ENCODE results near the gene KCTD10. TPM values are rescaled to one million over a fixed set of nuclear protein-coding genes. Genes with fewer than 3 reads are reported as not detected.

The KCTD10 gene
- polyA plus RNA-seq, 2 of the 4 experiments (the other 2 are of a cell fraction): 43.5 to 50.4 TPM

DNA sequence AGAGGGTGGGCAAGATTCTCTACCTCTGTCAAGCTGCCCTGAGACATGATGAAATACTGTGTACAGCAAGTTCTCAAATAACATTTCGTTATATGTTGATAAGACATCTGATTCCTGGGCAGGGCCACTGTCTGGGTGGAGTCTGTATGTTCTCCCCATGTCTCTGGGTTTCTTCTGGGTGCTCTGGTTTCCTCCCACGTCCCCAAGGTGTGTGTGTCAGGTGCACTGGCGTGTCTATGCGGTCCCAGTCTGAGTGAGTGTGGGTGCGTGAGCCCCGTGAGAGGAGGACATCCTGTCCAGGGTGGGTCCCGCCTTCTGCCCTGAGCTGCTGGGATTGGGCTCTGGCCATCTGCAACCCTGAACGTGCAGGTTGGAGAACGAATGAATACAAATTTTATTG, 29.6 kb downstream of the KCTD10 start (continued):
- TF ChIP-seq CBX2 (IDR thresholded peaks at IDR 0.05; ENCODE audit: borderline replicate concordance, low read depth) (no peak), FOSB (CRISPR knock-in tag; IDR thresholded peaks at IDR 0.05) (no peak), JUNB (IDR thresholded peaks at IDR 0.05) (no peak), HEYL (CRISPR knock-in tag; IDR thresholded peaks at IDR 0.05) (no peak), ZFP36 (IDR thresholded peaks at IDR 0.05; ENCODE audit: borderline replicate concordance, partially characterized antibody) (no peak), MYC (IDR thresholded peaks at IDR 0.05; ENCODE audit: borderline replicate concordance, low read length) (no peak), EHF (CRISPR knock-in tag; IDR thresholded peaks at IDR 0.05) (no peak)
- TF ChIP-seq, protein P1, sequence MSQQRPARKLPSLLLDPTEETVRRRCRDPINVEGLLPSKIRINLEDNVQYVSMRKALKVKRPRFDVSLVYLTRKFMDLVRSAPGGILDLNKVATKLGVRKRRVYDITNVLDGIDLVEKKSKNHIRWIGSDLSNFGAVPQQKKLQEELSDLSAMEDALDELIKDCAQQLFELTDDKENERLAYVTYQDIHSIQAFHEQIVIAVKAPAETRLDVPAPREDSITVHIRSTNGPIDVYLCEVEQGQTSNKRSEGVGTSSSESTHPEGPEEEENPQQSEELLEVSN (IDR thresholded peaks at IDR 0.05; ENCODE audit: borderline replicate concordance, low read depth): no peak

DNA sequence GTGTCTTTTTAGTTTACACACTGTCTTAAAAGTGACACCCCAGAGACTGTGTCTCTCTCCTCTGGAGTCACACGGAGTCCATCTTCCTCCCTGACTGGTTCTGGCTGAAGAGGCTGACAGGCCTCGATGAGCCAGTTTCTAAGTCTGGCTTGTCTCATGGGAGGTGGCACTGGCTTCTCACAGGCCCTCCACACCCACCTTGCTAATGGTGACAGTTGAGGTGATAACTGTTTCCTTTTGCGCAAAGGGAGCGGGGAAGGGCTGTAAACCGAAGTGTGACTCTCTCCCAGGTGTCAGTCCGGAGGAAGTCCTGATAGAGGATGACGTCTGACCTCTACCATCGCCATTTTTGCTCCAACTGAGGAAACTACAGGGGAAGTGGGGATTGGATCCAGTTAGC, 30.2 kb downstream of the KCTD10 start:
- DNase-seq (ENCODE audit: low read depth in 1 of 2, low spot score in 1 of 2) (no peak), FAIRE-seq (no peak), ATAC-seq (no peak)
- TF ChIP-seq TFCP2L1 (CRISPR knock-in tag; IDR thresholded peaks at IDR 0.05) (no peak), EP300 (IDR thresholded peaks at IDR 0.05) (no peak), CBX2 (IDR thresholded peaks at IDR 0.05; ENCODE audit: borderline replicate concordance, low read depth) (no peak), KDM1A (IDR thresholded peaks at IDR 0.05; ENCODE audit: low read depth) (no peak), EHF (CRISPR knock-in tag; IDR thresholded peaks at IDR 0.05) (no peak), MAZ (IDR thresholded peaks at IDR 0.05; ENCODE audit: borderline replicate concordance, low read depth, low read length) (no peak), NFE2L2 (conservative IDR thresholded peaks at IDR 0.05; ENCODE audit: low read length) (no peak), BHLHE40 (IDR thresholded peaks at IDR 0.05; ENCODE audit: low read depth, low read length) (no peak), ZFP36 (IDR thresholded peaks at IDR 0.05; ENCODE audit: borderline replicate concordance, partially characterized antibody) (no peak), ZSCAN20 (CRISPR knock-in tag; IDR thresholded peaks at IDR 0.05) (no peak), TP53 (CRISPR knock-in tag; IDR thresholded peaks at IDR 0.05) (no peak), SREBF2 (IDR thresholded peaks at IDR 0.05) (no peak), JUN (IDR thresholded peaks at IDR 0.05) (no peak), CBX8 (IDR thresholded peaks at IDR 0.05) (no peak), RARB (CRISPR knock-in tag; IDR thresholded peaks at IDR 0.05) (no peak)
- TF ChIP-seq, protein P2, sequence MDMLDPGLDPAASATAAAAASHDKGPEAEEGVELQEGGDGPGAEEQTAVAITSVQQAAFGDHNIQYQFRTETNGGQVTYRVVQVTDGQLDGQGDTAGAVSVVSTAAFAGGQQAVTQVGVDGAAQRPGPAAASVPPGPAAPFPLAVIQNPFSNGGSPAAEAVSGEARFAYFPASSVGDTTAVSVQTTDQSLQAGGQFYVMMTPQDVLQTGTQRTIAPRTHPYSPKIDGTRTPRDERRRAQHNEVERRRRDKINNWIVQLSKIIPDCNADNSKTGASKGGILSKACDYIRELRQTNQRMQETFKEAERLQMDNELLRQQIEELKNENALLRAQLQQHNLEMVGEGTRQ (IDR thresholded peaks at IDR 0.05): no peak
- TF ChIP-seq, protein P3, sequence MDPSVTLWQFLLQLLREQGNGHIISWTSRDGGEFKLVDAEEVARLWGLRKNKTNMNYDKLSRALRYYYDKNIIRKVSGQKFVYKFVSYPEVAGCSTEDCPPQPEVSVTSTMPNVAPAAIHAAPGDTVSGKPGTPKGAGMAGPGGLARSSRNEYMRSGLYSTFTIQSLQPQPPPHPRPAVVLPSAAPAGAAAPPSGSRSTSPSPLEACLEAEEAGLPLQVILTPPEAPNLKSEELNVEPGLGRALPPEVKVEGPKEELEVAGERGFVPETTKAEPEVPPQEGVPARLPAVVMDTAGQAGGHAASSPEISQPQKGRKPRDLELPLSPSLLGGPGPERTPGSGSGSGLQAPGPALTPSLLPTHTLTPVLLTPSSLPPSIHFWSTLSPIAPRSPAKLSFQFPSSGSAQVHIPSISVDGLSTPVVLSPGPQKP (IDR thresholded peaks at IDR 0.05; ENCODE audit: low read depth, low read length): no peak
- TF ChIP-seq, protein P4, sequence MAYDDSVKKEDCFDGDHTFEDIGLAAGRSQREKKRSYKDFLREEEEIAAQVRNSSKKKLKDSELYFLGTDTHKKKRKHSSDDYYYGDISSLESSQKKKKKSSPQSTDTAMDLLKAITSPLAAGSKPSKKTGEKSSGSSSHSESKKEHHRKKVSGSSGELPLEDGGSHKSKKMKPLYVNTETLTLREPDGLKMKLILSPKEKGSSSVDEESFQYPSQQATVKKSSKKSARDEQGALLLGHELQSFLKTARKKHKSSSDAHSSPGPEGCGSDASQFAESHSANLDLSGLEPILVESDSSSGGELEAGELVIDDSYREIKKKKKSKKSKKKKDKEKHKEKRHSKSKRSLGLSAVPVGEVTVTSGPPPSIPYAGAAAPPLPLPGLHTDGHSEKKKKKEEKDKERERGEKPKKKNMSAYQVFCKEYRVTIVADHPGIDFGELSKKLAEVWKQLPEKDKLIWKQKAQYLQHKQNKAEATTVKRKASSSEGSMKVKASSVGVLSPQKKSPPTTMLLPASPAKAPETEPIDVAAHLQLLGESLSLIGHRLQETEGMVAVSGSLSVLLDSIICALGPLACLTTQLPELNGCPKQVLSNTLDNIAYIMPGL (CRISPR knock-in tag; IDR thresholded peaks at IDR 0.05; ENCODE audit: borderline replicate concordance): no peak
- ChIA-PET CTCF (interaction anchor here (0.6 to 5.2 kb wide), 2 partner anchors 14 to 359 kb away, joined by 3 to 24 read pairs; no protein-coding TSS in a partner anchor), POLR2A (no interaction called here)
- H3K4me3 ChIP-seq: no peak overlapping the region
- H3K4me1 ChIP-seq: no peaks in the 10 kb centered on the region
- 93% methylated on average over 8 of the region's 8 CpGs for WGBS (ENCODE audit: missing lambda C conversion rate)
- H3K9me3 ChIP-seq: no peaks in the 10 kb centered on the region
- H3K4me2 ChIP-seq: no peak overlapping the region
- H3K27ac ChIP-seq: no peak overlapping the region

Data from A549 (cell line).